Stimulated activated CD8-positive, alpha-beta memory T cell treated with anti-CD3 and anti-CD28 coated beads, Interleukin-7, amount 100 ng/mL, for 1 hour (primary cell): ENCODE measurements around the gene ATP2B1.
"Not testable (repeated sequence)": the region's sequence is repeated elsewhere in the genome, so short reads cannot be mapped to it uniquely, and the experiment has no call there.

Source experiments
- DNase-seq, 2 donors: peaks; one replicate each; pipeline ENCODE4 v3.0.0-alpha.2; 2020; ENCODE audit warnings: low read depth in 2 of 2

The ATP2B1 gene

GRCh38 chr12:89712706-89713105 is 4.1 kb upstream of the ATP2B1 start:
- DNase-seq = no peak

GRCh38 chr12:89710873-89711750 is 2.5 kb upstream of the ATP2B1 start:
- no peak for DNase-seq

GRCh38 chr12:89709995-89710872 is 1.6 kb upstream of the ATP2B1 start:
- DNase-seq = no peak

GRCh38 chr12:89709157-89709994 is 738 bp upstream of the ATP2B1 start:
- peak; percentile 99 to 100 for DNase-seq

GRCh38 chr12:89707703-89708564 is 704 bp downstream of the ATP2B1 start:
- DNase-seq = peak in 1 of 2 donors; percentile 16

- no peak for DNase-seq
Observed at GRCh38 chr12:89706986-89707702, 1.5 kb downstream of the ATP2B1 start.

GRCh38 chr12:89706551-89706950 is 2.1 kb downstream of the ATP2B1 start:
- DNase-seq = no peak

- no peak for DNase-seq
Observed at GRCh38 chr12:89704457-89704856, 4.2 kb downstream of the ATP2B1 start.

GRCh38 chr12:89703768-89704167 is 4.9 kb downstream of the ATP2B1 start:
- no peak for DNase-seq

- no peak for DNase-seq
Observed at GRCh38 chr12:89702503-89702902, 6.1 kb downstream of the ATP2B1 start.

- no peak for DNase-seq
Observed at GRCh38 chr12:89701606-89702206, 6.9 kb downstream of the ATP2B1 start.

GRCh38 chr12:89700191-89700810 is 8.3 kb downstream of the ATP2B1 start:
- DNase-seq = no peak

- DNase-seq = no peak
Observed at GRCh38 chr12:89698607-89699006, 10.0 kb downstream of the ATP2B1 start.

- not testable (repeated sequence) for DNase-seq
Observed at GRCh38 chr12:89697728-89698127, 10.9 kb downstream of the ATP2B1 start.

- DNase-seq = no peak
Observed at GRCh38 chr12:89697296-89697695, 11.3 kb downstream of the ATP2B1 start.

- no peak for DNase-seq
Observed at GRCh38 chr12:89695830-89696229, 12.8 kb downstream of the ATP2B1 start.

GRCh38 chr12:89695100-89695499 is 13.5 kb downstream of the ATP2B1 start:
- DNase-seq = no peak

- no peak for DNase-seq
Observed at GRCh38 chr12:89694542-89694941, 14.1 kb downstream of the ATP2B1 start.

GRCh38 chr12:89693639-89694202 is 14.9 kb downstream of the ATP2B1 start:
- no peak for DNase-seq
